Left lung (tissue), 14 donors: ENCODE results near the gene COL6A5. TPM values are rescaled to one million over a fixed set of nuclear protein-coding genes. Genes with fewer than 3 reads are reported as not detected.
A peak's percentile ranks its signal among the peaks of the same experiment; 100 is the strongest.

Experiments
- ATAC-seq: fragments of 200-7000 bp; cut with Tn5 transposase; one replicate; pipeline ENCODE4 v1.9.1; 2020; ENCODE audit warnings: moderate library complexity
- DNase-seq, 4 donors: peaks; one replicate each; pipeline ENCODE4 v3.0.0-alpha.2; 2013 to 2020
- H3K27ac ChIP-seq, 2 donors: fragments of 200-600 bp; sonication (generic) in 1 of 2; one replicate each; pipeline versions ENCODE4 v1.5.0 to v1.8.0; 2020 to 2021
- H3K27me3 ChIP-seq, 2 donors: fragments of 200-600 bp; sonication (generic) in 1 of 2; one replicate each; pipeline versions ENCODE4 v1.5.0 to v1.8.0; 2020 to 2021
- H3K36me3 ChIP-seq, 2 donors: fragments of 200-600 bp; sonication (generic) in 1 of 2; one replicate each; pipeline versions ENCODE4 v1.5.0 to v1.8.0; 2020 to 2021
- H3K4me1 ChIP-seq, 2 donors: fragments of 200-600 bp; one replicate each; pipeline ENCODE4 v1.8.0; 2021
- H3K4me3 ChIP-seq, 2 donors: fragments of 200-600 bp; sonication (generic) in 1 of 2; one replicate each; pipeline versions ENCODE4 v1.5.0 to v1.8.0; 2020 to 2021; ENCODE audit warnings: mild to moderate bottlenecking in 1 of 2
- H3K9me3 ChIP-seq, 2 donors: fragments of 200-600 bp; sonication (generic) in 1 of 2; one replicate each; pipeline versions ENCODE4 v1.5.0 to v1.8.0; 2020 to 2021
- CTCF ChIP-seq, 2 donors: fragments of 200-600 bp; sonication (generic) in 1 of 2; IDR thresholded peaks; one replicate each; pipeline versions ENCODE4 v1.5.0 to v1.8.0; 2021; ENCODE audit warnings: antibody characterized with exemption in 2 of 2
- intact Hi-C, 2 donors: fragments of 100-400 bp; cut with DNase I; formaldehyde crosslinking; loops; one replicate each; pipeline versions ENCODE4 v1.11.2 to v1.14.2; 2022
- long read RNA-seq, 12 donors: library from polyadenylated mRNA in 2 of 12; unstranded in 2 of 12; transcript quantifications; one replicate each; pipeline ENCODE4 v2.0.0 and lab custom pipeline, GENCODE V29; 2019 to 2026
- polyA plus RNA-seq, 6 donors: library from polyadenylated mRNA; unstranded; fragments of 120-200 nt; gene quantifications; one replicate each; pipeline ENCODE4 v1.2.1, GENCODE V29; 2013; ENCODE audit not compliant: insufficient read length in 6 of 6
- total RNA-seq, 2 donors: library from RNA; stranded (reverse); fragmentation: NEBNext Ultra II Directional; extraction: Animal tissue kit (Norgen Biotek cat#: 25700); gene quantifications; one replicate each; pipeline ENCODE4 v1.2.1, GENCODE V29; 2021
- donor health status: DM: no; HTN: yes; CAD: no.
- donor health status: DM: no; HTN: no; CAD: no.

COL6A5 gene
- total RNA-seq (1 to 10 TPM in 1 of 2 donors, under 1 TPM in 1; 0.93 to 7.9 TPM), polyA plus RNA-seq (1 to 10 TPM; 1.2 to 4.9 (median 2.8) TPM)
- long read RNA-seq, donor 1, result 0 reads
- long read RNA-seq, donor 2, result 0 reads
- long read RNA-seq, donor 3, result 0 reads
- long read RNA-seq, donor 4, result 0 reads
- long read RNA-seq, donor 5, result 0 reads
- long read RNA-seq, donor 6, result 0 reads
- long read RNA-seq, donor 7, result 0 reads
- long read RNA-seq, donor 8, result 0 reads
- long read RNA-seq, donor 9, result 0 reads
- long read RNA-seq, donor 10, result 0 reads
- long read RNA-seq, donor 11, result 0 reads
- long read RNA-seq, donor 12, result 0 reads

GRCh38 chr3:130345487-130346079 lies at the start of gene COL6A5:
Gene COL6A5 (plus strand): TSS chr3:130345672. CDS start chr3:130373639, 27,967 bp downstream.
- Histone ChIP-seq H3K4me1 (no peaks in the 10 kb centered on the region), H3K27ac (no peak within 1 kb of the TSS), H3K9me3 (no peaks in the 10 kb centered on the region), H3K4me3 (peak within 1 kb of the TSS in 1 of 2 donors; percentile 18), H3K36me3 (no peaks in the 10 kb centered on the region), H3K27me3 (peaks cover 16 to 37% of the 10 kb centered on the region in 2 donors)
- peak; percentile 38 to 86 (median 66) for DNase-seq
- no peak for TF ChIP-seq CTCF (IDR thresholded peaks at IDR 0.05)
- intact Hi-C loops, result no loop called here
- ATAC-seq, result peak; percentile 46

GRCh38 chr3:130299531-130299930 lies 45.9 kb upstream of the COL6A5 start:
- DNase-seq (no peak), ATAC-seq (no peak)
- no peak for TF ChIP-seq CTCF (IDR thresholded peaks at IDR 0.05)
- Histone ChIP-seq H3K27me3 (no peaks in the 10 kb centered on the region), H3K9me3 (peaks cover 0 to 2% of the 10 kb centered on the region in 2 donors), H3K4me3 (no peak overlapping the region), H3K27ac (no peak overlapping the region), H3K36me3 (no peaks in the 10 kb centered on the region), H3K4me1 (no peaks in the 10 kb centered on the region)
- intact Hi-C loops, result no loop called here

- Histone ChIP-seq H3K4me1 (no peaks in the 10 kb centered on the region), H3K36me3 (no peaks in the 10 kb centered on the region), H3K4me3 (no peak overlapping the region), H3K27ac (no peak overlapping the region), H3K9me3 (no peaks in the 10 kb centered on the region), H3K27me3 (no peaks in the 10 kb centered on the region)
- intact Hi-C loops, result no loop called here
- no peak for ATAC-seq
- no peak for DNase-seq
- TF ChIP-seq CTCF (IDR thresholded peaks at IDR 0.05), result no peak
Measured at GRCh38 chr3:130300888-130301287, 44.6 kb upstream of the COL6A5 start.

GRCh38 chr3:130310109-130310508 lies 35.4 kb upstream of the COL6A5 start:
- no peak for DNase-seq
- no peak for ATAC-seq
- Histone ChIP-seq H3K36me3 (no peaks in the 10 kb centered on the region), H3K4me3 (no peak overlapping the region), H3K27me3 (no peaks in the 10 kb centered on the region), H3K27ac (no peak overlapping the region), H3K9me3 (no peaks in the 10 kb centered on the region), H3K4me1 (no peaks in the 10 kb centered on the region)
- TF ChIP-seq CTCF (IDR thresholded peaks at IDR 0.05), result no peak
- intact Hi-C loops, result no loop called here

- Histone ChIP-seq H3K4me3 (no peak overlapping the region), H3K27ac (no peak overlapping the region), H3K27me3 (no peaks in the 10 kb centered on the region), H3K36me3 (no peaks in the 10 kb centered on the region), H3K4me1 (no peaks in the 10 kb centered on the region), H3K9me3 (no peaks in the 10 kb centered on the region)
- DNase-seq (no peak), ATAC-seq (no peak)
- intact Hi-C loops, result no loop called here
- TF ChIP-seq CTCF (IDR thresholded peaks at IDR 0.05), result no peak
Measured at GRCh38 chr3:130312374-130312773, 33.1 kb upstream of the COL6A5 start.
